HG03439 (cell line): ENCODE results near the gene LSM11.

Experiments
- ATAC-seq: cut with Tn5 transposase; IDR thresholded peaks from one replicate; pipeline ENCODE4 v1.9.1; 2021; ENCODE audit warnings: mild to moderate bottlenecking, moderate library complexity; ENCODE audit not compliant: unreplicated experiment

Gene LSM11

DNA sequence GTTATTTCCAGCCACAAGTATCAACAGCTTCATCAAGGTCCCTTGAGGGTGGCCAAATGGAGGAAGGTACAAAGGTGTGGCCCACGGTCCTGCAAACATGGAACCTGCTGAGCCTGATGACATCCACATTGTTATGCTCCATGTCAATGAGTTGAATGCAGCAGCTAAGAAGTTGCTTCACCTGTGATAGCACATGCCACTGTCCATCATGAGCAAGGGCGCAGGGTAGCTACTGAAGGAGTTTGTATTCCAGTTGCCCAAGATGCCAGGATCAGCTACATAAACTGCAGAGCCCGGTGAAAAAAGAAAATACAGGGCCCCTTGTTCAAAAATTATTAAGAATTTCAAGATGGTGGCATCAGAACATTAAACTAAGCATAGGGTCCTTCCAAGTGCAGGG, 24.2 kb downstream of the LSM11 start:
- no peak for ATAC-seq

GRCh38 chr5:157770665-157771064, 27.2 kb downstream of the LSM11 start:
- ATAC-seq = no peak

DNA sequence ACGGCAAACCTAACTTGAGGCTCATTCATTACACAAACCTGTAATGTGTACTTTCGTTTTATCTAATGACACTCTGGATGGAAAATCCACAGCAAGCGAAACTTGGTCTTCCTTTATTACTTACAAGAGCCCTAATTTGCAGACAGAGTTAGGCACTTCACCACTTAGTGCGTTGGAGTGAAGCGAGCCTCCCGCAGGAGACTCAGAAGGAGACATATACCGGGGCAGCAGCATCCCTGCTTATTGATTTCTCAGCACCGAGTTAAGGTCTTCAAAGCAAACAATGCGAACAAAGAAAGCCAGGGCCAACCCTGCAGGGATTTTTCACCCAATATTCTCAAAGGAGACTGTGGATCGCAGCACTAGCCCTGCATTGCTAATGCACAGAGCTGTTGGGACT, 28.6 kb downstream of the LSM11 start:
- no peak for ATAC-seq

DNA sequence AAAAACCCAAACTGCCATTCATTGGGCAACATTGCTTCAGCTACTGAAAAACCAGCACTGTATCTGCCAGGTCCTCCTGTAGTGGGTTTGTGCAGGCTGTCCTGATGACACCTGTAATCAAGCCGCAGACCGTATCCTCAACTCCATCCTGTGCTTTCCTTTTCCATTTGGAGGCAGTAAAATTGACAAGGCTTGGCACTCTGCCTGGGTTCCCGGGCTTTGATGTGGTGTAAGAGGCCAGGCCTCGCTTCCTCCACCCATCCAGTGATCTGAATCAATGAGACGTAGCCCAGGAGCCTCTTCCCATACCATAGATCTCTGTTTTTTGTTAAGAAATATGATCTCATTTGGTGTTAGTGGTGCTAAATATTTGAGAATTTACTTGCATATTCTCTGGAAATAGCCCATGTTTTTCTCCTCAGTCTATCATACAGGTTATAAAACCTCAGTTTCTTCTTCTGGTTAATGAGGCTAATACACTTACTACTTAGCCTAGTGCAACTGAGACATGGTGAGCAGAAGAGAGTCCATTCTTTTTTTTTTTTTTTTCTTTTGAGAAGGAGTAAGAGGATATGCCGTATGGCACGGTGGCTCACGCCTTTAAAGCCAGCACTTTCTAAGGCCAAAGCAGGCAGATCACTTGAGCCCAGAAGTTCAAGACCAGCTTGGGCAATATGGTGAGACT, 34.8 kb downstream of the LSM11 start:
- ATAC-seq = no peak

DNA sequence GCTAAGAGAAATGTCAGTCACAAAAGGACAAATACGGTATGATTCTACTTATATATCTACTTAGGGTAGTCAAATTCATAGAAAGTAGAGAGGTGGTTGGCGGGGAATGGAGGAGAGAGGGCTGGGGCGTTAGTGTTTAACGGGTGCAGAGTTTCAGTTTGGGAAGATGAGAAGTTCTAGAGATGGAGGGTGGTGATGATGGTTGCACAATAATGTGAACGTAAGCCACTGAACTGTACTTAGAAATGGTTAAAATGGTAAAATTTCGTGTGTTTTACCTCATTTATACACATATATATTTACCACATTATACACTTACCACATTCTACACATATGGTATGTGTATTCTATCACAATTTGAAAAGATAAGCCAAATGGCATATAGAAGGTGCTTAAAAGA, 35.7 kb downstream of the LSM11 start:
- ATAC-seq = no peak

DNA sequence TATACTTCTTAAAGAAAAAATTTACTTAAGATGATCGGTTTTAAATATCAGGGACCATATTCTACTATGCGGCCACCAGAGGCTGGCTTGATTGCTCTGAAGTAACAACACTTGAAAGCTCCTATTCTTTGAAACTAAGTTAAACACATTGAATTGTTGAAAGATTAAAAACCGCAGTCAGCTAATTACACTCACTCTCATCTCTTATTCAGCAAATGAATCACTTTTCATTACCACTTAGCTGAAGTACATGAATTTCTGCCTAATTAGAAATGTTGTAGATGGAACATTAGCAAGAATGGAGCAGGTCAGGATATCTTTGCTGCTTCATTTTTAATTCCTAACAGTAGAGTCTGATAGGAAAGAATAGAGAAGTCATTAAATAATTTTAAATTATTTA, 42.3 kb downstream of the LSM11 start:
- ATAC-seq = no peak

DNA sequence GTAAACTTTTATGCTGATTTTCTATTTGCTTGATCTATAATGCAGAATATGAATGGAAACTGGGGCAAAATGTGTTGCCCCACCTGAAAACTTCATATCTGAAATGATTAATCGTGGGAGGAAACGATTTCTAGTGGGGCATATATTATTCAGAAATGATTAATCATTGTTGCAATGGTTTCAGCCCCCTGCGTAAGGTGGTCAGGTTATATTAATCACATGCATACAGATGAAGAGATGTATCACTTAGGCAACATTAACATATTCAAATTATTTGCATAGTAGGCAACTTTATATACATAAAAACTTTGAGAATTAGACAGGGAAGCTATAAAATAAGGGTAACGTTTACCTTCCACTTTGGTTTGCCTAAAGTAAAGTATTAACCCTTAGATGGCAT, 49.8 kb downstream of the LSM11 start:
- ATAC-seq = no peak

DNA sequence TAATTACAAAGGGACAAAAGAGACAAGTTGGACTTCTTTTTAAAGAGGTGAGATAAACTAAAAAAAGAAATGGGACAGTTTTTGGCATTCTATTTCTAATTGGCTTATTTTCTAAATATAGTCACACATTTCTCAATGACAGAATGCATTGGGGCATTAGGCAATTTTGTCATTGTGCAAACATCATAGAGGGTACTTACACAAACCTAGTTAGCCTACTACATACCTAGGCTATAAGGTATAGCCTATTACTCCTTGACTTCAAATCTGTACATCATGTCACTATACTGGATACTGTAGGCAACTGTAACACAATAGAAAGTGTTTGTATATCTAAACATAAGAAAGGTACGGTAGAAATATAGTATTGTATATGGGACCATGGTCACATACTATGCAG, 56.1 kb downstream of the LSM11 start:
- ATAC-seq = no peak

GRCh38 chr5:157800137-157800536, 56.6 kb downstream of the LSM11 start:
- ATAC-seq = no peak

- ATAC-seq = no peak
Observed at GRCh38 chr5:157802736-157803135, 59.2 kb downstream of the LSM11 start.

DNA sequence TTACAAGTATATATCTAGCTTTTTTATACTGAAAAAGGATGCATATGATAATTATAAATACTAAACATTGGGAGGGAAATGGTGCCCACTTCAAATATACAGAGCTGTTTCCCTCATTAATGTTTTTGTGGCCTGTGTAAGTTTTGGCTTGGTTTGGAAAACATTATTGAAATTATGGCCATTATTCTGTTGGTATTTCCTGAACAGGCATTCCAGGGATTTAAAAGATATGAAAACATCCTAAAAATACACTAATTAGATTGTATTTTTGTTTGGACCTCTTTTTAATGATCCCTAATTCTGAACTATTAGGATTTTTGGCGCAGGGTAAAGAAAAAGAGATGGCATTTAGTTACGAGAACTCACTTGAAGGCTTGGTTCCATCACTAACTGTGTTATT, 64.5 kb downstream of the LSM11 start:
- no peak for ATAC-seq
